MM.1S (cell line): Measurements from ENCODE around the gene MYO16.

ENCODE experiments used
- EZH2 ChIP-seq: fragments of 300-600 bp; sonication (generic); optimal IDR thresholded peaks from 2 replicates; pipeline ENCODE3; 2017; ENCODE audit warnings: low read depth, mild to moderate bottlenecking, antibody characterized with exemption, low read length, mixed read lengths
- TF ChIP-seq, protein P1 (sequence below): fragments of 300-600 bp; sonication (generic); IDR thresholded peaks from 2 replicates; pipeline ENCODE4 v1.5.1; 2016; ENCODE audit warnings: antibody characterized with exemption, low read length, mixed read lengths

DNA sequence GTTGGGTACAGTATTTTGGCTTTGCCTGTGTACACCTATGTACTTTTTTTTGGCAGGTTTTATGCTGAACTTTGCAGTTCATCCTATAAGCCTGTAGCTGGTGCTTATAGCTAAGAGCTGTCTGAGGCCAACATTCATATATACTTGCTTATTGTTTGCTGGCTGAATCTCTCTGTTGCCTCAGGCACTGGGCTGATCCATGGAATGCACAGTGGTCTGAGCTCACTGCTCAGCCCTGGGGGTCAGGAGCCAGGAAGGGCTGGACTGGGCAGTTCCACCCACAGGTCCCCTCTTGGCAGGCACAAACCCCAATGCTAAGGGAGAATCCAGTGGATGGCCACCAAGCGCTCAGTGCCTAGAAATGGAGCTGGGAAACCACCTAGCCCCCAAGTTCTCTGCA, 308.7 kb downstream of the MYO16 start:
- TF ChIP-seq, protein P1, sequence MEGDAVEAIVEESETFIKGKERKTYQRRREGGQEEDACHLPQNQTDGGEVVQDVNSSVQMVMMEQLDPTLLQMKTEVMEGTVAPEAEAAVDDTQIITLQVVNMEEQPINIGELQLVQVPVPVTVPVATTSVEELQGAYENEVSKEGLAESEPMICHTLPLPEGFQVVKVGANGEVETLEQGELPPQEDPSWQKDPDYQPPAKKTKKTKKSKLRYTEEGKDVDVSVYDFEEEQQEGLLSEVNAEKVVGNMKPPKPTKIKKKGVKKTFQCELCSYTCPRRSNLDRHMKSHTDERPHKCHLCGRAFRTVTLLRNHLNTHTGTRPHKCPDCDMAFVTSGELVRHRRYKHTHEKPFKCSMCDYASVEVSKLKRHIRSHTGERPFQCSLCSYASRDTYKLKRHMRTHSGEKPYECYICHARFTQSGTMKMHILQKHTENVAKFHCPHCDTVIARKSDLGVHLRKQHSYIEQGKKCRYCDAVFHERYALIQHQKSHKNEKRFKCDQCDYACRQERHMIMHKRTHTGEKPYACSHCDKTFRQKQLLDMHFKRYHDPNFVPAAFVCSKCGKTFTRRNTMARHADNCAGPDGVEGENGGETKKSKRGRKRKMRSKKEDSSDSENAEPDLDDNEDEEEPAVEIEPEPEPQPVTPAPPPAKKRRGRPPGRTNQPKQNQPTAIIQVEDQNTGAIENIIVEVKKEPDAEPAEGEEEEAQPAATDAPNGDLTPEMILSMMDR, result no peak
- TF ChIP-seq EZH2, result no peak
